Lower leg skin (tissue), 3 donors: Measurements from ENCODE around the gene RASGEF1B.

Experiments used
- CTCF ChIP-seq, 3 donors: fragments of 450-650 bp; IDR thresholded peaks; one replicate each; pipeline ENCODE4 v1.5.1; 2016; ENCODE audit warnings: antibody characterized with exemption in 3 of 3, mild to moderate bottlenecking in 3 of 3, moderate library complexity in 2 of 3
- POLR2A ChIP-seq, 2 donors: fragments of 450-650 bp; IDR thresholded peaks; one replicate each; pipeline ENCODE4 v1.6.1; 2016 to 2017; ENCODE audit warnings: antibody characterized with exemption in 2 of 2, mild to moderate bottlenecking in 1 of 2, moderate library complexity in 1 of 2

- TF ChIP-seq CTCF (IDR thresholded peaks at IDR 0.05) (no peak), POLR2A (IDR thresholded peaks at IDR 0.05) (no peak)
These were observed 17.2 kb downstream of the RASGEF1B start for GRCh38 chr4:81454499-81454898.
